Esophagus mucosa (tissue), 1 donor: ENCODE measurements around the gene DCP1A. TPM values are rescaled to one million over a fixed set of nuclear protein-coding genes. Genes with fewer than 3 reads are reported as not detected.

Experiments used
- ATAC-seq: fragments of 200-7000 bp; cut with Tn5 transposase; one replicate; pipeline ENCODE4 v1.9.1; 2020
- total RNA-seq: library from RNA; stranded (reverse); gene quantifications from one replicate; pipeline ENCODE4 v1.2.4, GENCODE V29; 2023
- donor health status: DM: yes; HTN: yes; CAD: no.

Gene DCP1A
- total RNA-seq, 1 donor from 2014 or later = 11.3 TPM

GRCh38 chr3:53243165-53243564, 104.2 kb downstream of the DCP1A start:
- ATAC-seq = peak; percentile 53

DNA sequence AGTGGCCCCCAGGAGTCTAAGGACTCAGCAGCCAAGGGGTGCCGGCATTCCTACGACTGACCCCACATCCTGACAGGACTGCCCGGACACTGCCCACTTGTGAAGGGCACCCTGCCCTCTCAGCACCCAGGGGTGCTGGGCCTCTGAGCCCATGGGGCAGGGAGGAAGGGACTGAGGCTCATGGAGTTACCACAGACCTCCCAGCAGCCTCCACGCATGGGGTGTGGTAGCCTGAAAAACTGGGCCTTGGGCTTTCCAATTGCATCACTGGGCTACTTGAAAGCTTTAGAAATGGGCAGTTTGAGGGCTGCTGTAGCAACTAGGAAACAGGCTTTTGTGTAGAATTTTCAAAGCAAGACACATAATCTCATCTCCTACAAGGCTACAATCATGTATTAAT, 104.7 kb downstream of the DCP1A start:
- ATAC-seq = peak; percentile 50

- ATAC-seq = no peak
These were observed 105.2 kb downstream of the DCP1A start for GRCh38 chr3:53242155-53242554.

DNA sequence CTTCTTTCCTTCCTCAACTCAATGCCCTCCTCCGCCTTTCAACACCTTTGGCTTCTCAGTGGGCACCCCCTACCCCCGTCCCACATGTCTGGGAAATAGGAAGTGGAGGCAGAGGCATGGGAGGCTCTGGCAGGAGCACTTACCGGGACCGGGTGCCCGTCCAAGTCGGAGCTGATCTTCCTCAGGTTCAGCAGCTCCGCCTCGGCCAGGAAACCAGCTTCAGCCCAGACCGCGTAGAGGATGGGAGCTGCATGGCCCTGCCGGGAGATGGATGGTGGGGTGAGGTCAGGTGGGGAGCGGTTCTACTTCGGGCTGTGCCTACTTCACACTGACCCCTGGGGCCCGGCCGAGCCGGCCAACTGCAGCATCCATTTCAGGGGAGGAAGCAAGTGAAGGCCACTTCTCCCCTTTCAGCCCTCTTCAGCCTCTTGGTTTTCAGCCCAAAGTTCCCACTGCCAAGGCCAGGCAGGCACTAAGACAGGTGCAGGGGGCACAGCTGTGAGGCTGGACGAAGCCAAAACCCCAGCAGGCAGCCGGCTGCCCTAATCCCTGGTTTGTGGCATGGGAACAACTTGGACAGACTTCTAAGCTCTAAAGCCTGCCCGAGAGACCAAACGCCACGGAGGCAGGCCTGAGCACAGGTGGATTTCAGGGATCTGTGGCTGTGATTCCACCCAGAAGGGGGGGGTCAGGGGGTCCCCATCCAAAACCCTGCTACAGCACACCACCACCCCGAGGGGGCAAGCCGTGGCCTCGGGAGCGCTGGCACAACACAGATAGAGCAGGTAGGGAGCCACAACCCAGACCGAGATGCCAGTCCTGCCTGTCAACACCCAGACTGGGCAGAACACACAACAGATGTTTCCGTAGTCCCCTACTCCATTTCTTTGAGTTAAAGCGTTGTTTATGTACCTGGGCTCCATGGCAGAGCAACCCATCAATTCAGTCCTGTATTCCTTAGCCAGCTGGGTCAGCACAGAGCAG, 106.1 kb downstream of the DCP1A start:
- ATAC-seq = no peak

DNA sequence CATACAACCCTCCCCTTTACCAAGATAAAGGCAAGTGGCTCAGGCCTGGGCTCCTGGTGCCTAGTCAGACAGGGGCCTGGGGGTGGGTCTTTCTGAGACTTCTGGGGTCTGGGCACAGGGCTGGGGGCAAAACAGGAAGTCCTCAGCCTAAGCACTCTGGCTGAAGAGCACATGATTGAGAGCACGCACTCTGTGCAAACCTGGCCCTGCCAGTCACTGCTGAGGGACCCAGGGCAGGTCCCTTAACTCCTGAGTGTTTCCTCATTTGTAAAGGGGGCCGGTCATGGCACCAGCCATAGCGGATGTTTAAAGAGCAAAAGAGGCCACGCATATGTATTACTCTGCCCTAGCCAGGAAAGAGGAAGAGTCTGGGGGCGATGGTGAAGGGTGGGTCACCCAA, 107.5 kb downstream of the DCP1A start:
- no peak for ATAC-seq

DNA sequence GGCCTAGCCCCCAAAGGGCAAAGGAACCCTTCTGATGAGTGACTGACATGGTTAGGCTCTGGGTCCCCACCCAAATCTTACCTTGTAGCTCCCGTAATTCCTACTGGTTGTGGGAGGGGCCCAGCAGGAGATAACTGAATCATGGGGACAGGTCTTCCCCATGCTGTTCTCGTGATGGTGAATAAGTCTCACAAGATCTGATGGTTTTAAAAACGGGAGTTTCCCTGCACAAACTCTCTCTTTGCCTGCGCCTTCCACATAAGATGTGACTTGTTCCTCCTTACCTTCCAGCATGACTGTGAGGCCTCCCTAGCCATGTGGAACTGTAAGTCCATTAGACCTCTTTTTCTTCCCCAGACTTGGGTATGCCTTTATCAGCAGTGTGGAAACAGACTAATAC, 108.5 kb downstream of the DCP1A start:
- ATAC-seq = no peak

GRCh38 chr3:53238051-53238850, 109.1 kb downstream of the DCP1A start:
- ATAC-seq = peak; percentile 83

DNA sequence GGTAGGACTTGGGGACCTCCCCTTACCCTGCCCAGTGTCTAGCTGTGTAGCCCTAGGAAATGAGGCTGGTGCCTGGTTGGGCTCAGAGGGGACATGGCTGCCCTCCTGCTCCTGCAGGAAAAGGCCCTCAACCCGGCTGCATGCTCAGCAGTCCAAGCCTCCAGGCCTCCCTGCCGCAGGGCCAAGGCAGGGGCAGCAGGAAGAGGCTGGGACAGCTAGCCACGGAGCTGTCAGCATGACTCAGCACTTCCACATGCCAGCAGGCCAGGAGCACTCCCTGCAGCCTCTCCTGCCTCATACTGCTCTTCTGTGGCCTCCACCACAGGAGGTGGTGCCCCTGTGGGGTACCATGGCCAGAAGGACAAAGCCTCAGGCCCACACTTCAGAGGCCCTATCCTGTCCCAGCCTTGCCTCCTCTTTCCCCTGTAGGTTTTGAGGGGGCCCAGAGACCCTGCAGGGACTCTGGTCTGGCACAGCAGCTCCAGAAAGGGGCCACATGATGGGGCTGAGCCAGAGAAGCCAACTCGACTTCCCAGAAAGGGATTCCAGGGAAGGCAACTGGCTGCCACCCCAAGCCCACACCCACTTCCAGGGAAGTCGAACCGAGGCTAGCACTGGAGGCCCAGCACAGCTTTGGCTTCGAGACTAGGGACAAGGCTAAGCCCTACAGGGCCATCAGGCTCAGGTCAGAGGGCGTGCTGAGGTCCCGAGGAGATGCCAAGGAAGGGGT, 111.1 kb downstream of the DCP1A start:
- ATAC-seq = peak; percentile 72

DNA sequence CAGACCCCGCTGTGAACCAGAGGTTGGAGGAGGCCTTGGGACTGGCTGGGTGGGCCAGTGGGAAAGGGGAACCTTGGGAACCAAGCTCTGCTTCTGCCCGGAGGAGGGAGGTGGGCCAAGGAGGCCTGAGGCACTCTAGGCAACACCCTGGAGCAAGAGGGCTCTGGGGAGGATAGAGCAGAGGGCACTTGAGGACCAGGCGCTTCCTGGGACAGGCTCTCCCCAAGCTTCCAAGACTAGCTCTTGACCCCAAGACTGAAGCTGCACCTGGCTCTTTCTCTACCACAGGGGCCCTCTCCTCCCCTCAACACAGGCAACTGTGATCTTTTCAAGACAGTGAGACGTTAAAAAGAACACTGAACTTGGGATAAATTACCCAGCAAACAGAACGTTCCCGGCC, 111.8 kb downstream of the DCP1A start:
- ATAC-seq = no peak

DNA sequence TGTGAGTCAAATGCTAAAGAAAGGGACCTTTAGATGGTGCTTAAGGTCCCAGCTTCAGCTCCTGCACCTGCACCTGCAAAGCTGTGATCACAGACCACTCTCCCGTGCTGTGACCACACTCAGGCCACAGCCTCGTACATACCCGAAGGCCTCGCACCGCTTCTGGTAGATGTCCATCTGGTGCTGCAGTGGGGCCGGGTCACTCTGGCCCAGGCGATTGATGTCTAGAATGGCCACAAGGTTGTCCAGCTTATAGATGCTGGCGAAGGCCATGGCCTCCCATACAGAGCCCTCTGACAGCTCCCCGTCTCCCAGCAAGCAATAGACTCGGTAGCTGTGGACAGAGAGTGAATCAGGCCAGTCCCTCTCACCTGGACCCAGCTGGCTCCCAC, 112.5 kb downstream of the DCP1A start:
- no peak for ATAC-seq

- ATAC-seq = no peak
These were observed 113.1 kb downstream of the DCP1A start for GRCh38 chr3:53234130-53234840.

Other genes starting within 250 kb of the DCP1A start
- 15.8 TPM for gene RFT1, start 217.1 kb downstream of the DCP1A start, total RNA-seq
- 21.2 TPM for gene PRKCD, start 186.3 kb downstream of the DCP1A start, total RNA-seq
- 379 TPM for gene TKT, start 91.5 kb downstream of the DCP1A start, total RNA-seq
- 0.52 TPM for gene CACNA1D, start 147.1 kb upstream of the DCP1A start, total RNA-seq